CD8-positive, alpha-beta memory T cell (primary cell): Measurements from ENCODE around the gene PLBD2. TPM values are rescaled to one million over a fixed set of nuclear protein-coding genes. Genes with fewer than 3 reads are reported as not detected.

Experiments used
- CTCF ChIA-PET: fragments of 350-600 bp; sonication (Branson Sonifier 250); formaldehyde crosslinking; loops from one replicate; lab custom pipeline; 2021; ENCODE audit warnings: antibody characterized with exemption; lab: Charles Lee
- POLR2A ChIA-PET: fragments of 350-600 bp; sonication (Branson Sonifier 250); formaldehyde crosslinking; loops from one replicate; lab custom pipeline; 2021; ENCODE audit warnings: antibody characterized with exemption; lab: Charles Lee
- DNase-seq, 5 donors: peaks; one replicate each; pipeline versions ENCODE4 v3.0.0 to v3.0.0-alpha.2; 2020 to 2022; ENCODE audit warnings: mixed read lengths in 1 of 5
- H3K27ac ChIP-seq: one replicate; pipeline ENCODE4 v1.7.0; 2013; ENCODE audit warnings: low read depth, mild to moderate bottlenecking, low read length, moderate library complexity
- H3K27me3 ChIP-seq: 2 replicates; pipeline ENCODE4 v1.7.0; 2013; ENCODE audit warnings: low read length, mild to moderate bottlenecking; ENCODE audit not compliant: insufficient read depth, poor library complexity, severe bottlenecking
- H3K36me3 ChIP-seq: 2 replicates; pipeline ENCODE4 v1.7.0; 2013; ENCODE audit warnings: mild to moderate bottlenecking, low read length, moderate library complexity; ENCODE audit not compliant: insufficient read depth
- H3K4me1 ChIP-seq: 2 replicates; pipeline ENCODE4 v1.7.0; 2013; ENCODE audit warnings: mild to moderate bottlenecking, low read length, moderate library complexity; ENCODE audit not compliant: insufficient read depth
- H3K4me3 ChIP-seq: 2 replicates; pipeline ENCODE4 v1.7.0; 2013; ENCODE audit warnings: mild to moderate bottlenecking, low read length
- H3K9me3 ChIP-seq: 2 replicates; pipeline ENCODE4 v1.7.0; 2013; ENCODE audit warnings: mild to moderate bottlenecking, low read length
- H3K27ac Mint-ChIP-seq, 8 donors: one replicate each; pipeline ENCODE4 v1.8.0; 2020 to 2021; ENCODE audit warnings: mixed read lengths in 8 of 8, mild to moderate bottlenecking in 6 of 8, inconsistent platforms in 3 of 8, moderate library complexity in 3 of 8
- H3K27me3 Mint-ChIP-seq, 2 donors: one replicate each; pipeline ENCODE4 v1.8.0; 2020 to 2021; ENCODE audit warnings: mixed read lengths in 2 of 2, mild to moderate bottlenecking in 1 of 2, moderate library complexity in 1 of 2
- H3K36me3 Mint-ChIP-seq, 3 donors: one replicate each; pipeline ENCODE4 v1.8.0; 2020 to 2021; ENCODE audit warnings: mixed read lengths in 3 of 3, inconsistent platforms in 1 of 3, mild to moderate bottlenecking in 1 of 3
- H3K4me1 Mint-ChIP-seq, 3 donors: one replicate each; pipeline ENCODE4 v1.8.0; 2020 to 2021; ENCODE audit warnings: mixed read lengths in 3 of 3, inconsistent platforms in 1 of 3, mild to moderate bottlenecking in 1 of 3
- H3K4me3 Mint-ChIP-seq, 7 donors: one replicate each; pipeline ENCODE4 v1.8.0; 2020 to 2021; ENCODE audit warnings: mixed read lengths in 7 of 7, mild to moderate bottlenecking in 6 of 7, moderate library complexity in 4 of 7, inconsistent platforms in 2 of 7
- H3K9me3 Mint-ChIP-seq, 5 donors: one replicate each; pipeline ENCODE4 v1.8.0; 2020 to 2022; ENCODE audit warnings: mixed read lengths in 5 of 5, mild to moderate bottlenecking in 3 of 5, moderate library complexity in 2 of 5, inconsistent platforms in 1 of 5
- polyA plus RNA-seq: library from polyadenylated mRNA; unstranded; fragments of 300-500 nt; fragmentation: Illumina TruSeq; gene quantifications from one replicate; pipeline ENCODE4 v1.2.3, GENCODE V29; 2021
- total RNA-seq, 2 experiments: library from RNA; stranded (reverse); gene quantifications; one replicate each; pipeline ENCODE4 v1.2.3, GENCODE V29; 2021

Gene PLBD2
- total and polyA plus RNA-seq, 3 experiments from 2014 or later, result 10.0 to 20.7 (median 19.5) TPM

GRCh38 chr12:113416091-113416754, 57.8 kb downstream of the PLBD2 start:
- Mint-ChIP-seq H3K9me3 (peaks cover 0 to 2% (median 0%) of the 10 kb centered on the region in 5 donors), H3K27ac (no peak overlapping the region), H3K27me3 (peaks cover 11 to 19% of the 10 kb centered on the region in 2 donors), H3K36me3 (no peaks in the 10 kb centered on the region), H3K4me3 (no peak overlapping the region), H3K4me1 (no peaks in the 10 kb centered on the region)
- DNase-seq, result no peak
- Histone ChIP-seq H3K4me1 (no peaks in the 10 kb centered on the region), H3K4me3 (no peak overlapping the region), H3K36me3 (no peaks in the 10 kb centered on the region), H3K9me3 (no peaks in the 10 kb centered on the region), H3K27ac (no peak overlapping the region), H3K27me3 (no peaks in the 10 kb centered on the region)
- POLR2A ChIA-PET, result no interaction called here
- CTCF ChIA-PET, result no interaction called here

GRCh38 chr12:113418213-113418879, 60.0 kb downstream of the PLBD2 start:
- peaks cover 9 to 19% of the 10 kb centered on the region in 2 donors for H3K27me3 Mint-ChIP-seq
- POLR2A ChIA-PET, result no interaction called here
- H3K4me3 Mint-ChIP-seq, result no peak overlapping the region
- peaks cover 0 to 2% (median 0%) of the 10 kb centered on the region in 5 donors for H3K9me3 Mint-ChIP-seq
- peaks cover 0 to 3% (median 3%) of the 10 kb centered on the region in 3 donors for H3K4me1 Mint-ChIP-seq
- no peaks in the 10 kb centered on the region for H3K36me3 ChIP-seq
- H3K36me3 Mint-ChIP-seq, result no peaks in the 10 kb centered on the region
- CTCF ChIA-PET, result no interaction called here
- H3K27ac ChIP-seq, result no peak overlapping the region
- DNase-seq, result no peak
- no peak overlapping the region for H3K4me3 ChIP-seq
- H3K27me3 ChIP-seq, result no peaks in the 10 kb centered on the region
- H3K4me1 ChIP-seq, result no peaks in the 10 kb centered on the region
- H3K9me3 ChIP-seq, result no peaks in the 10 kb centered on the region
- H3K27ac Mint-ChIP-seq, result no peak overlapping the region

GRCh38 chr12:113420996-113421595, 62.7 kb downstream of the PLBD2 start:
- no peaks in the 10 kb centered on the region for H3K9me3 Mint-ChIP-seq
- Histone ChIP-seq H3K4me3 (no peak overlapping the region), H3K36me3 (no peaks in the 10 kb centered on the region), H3K27ac (no peak overlapping the region), H3K27me3 (no peaks in the 10 kb centered on the region), H3K9me3 (no peaks in the 10 kb centered on the region), H3K4me1 (no peaks in the 10 kb centered on the region)
- DNase-seq, result no peak
- peaks cover 7 to 13% of the 10 kb centered on the region in 2 donors for H3K27me3 Mint-ChIP-seq
- peaks cover 0 to 3% (median 3%) of the 10 kb centered on the region in 3 donors for H3K4me1 Mint-ChIP-seq
- no peaks in the 10 kb centered on the region for H3K36me3 Mint-ChIP-seq
- CTCF ChIA-PET, result no interaction called here
- H3K4me3 Mint-ChIP-seq, result no peak overlapping the region
- no peak overlapping the region for H3K27ac Mint-ChIP-seq
- POLR2A ChIA-PET, result no interaction called here

- Mint-ChIP-seq H3K27ac (peak within 1 kb of the TSS in 1 of 8 donors; percentile 71), H3K36me3 (no peaks in the 10 kb centered on the region), H3K9me3 (no peaks in the 10 kb centered on the region), H3K27me3 (peaks cover 7 to 12% of the 10 kb centered on the region in 2 donors), H3K4me1 (peaks cover 0 to 3% (median 3%) of the 10 kb centered on the region in 3 donors), H3K4me3 (peak within 1 kb of the TSS in 1 of 7 donors; percentile 85)
- POLR2A ChIA-PET, result no interaction called here
- no peak for DNase-seq
- no peak within 1 kb of the TSS for H3K4me3 ChIP-seq
- no peaks in the 10 kb centered on the region for H3K9me3 ChIP-seq
- CTCF ChIA-PET, result no interaction called here
- no peaks in the 10 kb centered on the region for H3K4me1 ChIP-seq
- peak within 1 kb of the TSS; percentile 82 for H3K27ac ChIP-seq
- no peaks in the 10 kb centered on the region for H3K27me3 ChIP-seq
- no peaks in the 10 kb centered on the region for H3K36me3 ChIP-seq
Measured at GRCh38 chr12:113422030-113422885, 63.9 kb downstream of the PLBD2 start, which contains the start of gene SDSL. Gene SDSL (plus strand): TSS chr12:113422380. CDS start chr12:113427983, 5,603 bp downstream.

- H3K36me3 ChIP-seq, result no peaks in the 10 kb centered on the region
- H3K4me1 ChIP-seq, result no peaks in the 10 kb centered on the region
- Mint-ChIP-seq H3K27ac (no peak overlapping the region), H3K9me3 (no peaks in the 10 kb centered on the region), H3K4me1 (peaks cover 0 to 3% (median 3%) of the 10 kb centered on the region in 3 donors), H3K36me3 (no peaks in the 10 kb centered on the region), H3K4me3 (no peak overlapping the region), H3K27me3 (peaks cover 8 to 12% of the 10 kb centered on the region in 2 donors)
- DNase-seq, result no peak
- POLR2A ChIA-PET, result no interaction called here
- peak overlapping the region; percentile 82 for H3K27ac ChIP-seq
- no peaks in the 10 kb centered on the region for H3K9me3 ChIP-seq
- CTCF ChIA-PET, result no interaction called here
- H3K4me3 ChIP-seq, result no peak overlapping the region
- no peaks in the 10 kb centered on the region for H3K27me3 ChIP-seq
Measured at GRCh38 chr12:113422886-113423669, 64.7 kb downstream of the PLBD2 start.

GRCh38 chr12:113424456-113424855, 66.1 kb downstream of the PLBD2 start:
- H3K36me3 ChIP-seq, result no peaks in the 10 kb centered on the region
- H3K9me3 ChIP-seq, result no peaks in the 10 kb centered on the region
- H3K4me3 ChIP-seq, result no peak overlapping the region
- POLR2A ChIA-PET, result no interaction called here
- no peak overlapping the region for H3K4me3 Mint-ChIP-seq
- H3K4me1 Mint-ChIP-seq, result peaks cover 0 to 3% (median 3%) of the 10 kb centered on the region in 3 donors
- no peak overlapping the region for H3K27ac Mint-ChIP-seq
- no peak overlapping the region for H3K27ac ChIP-seq
- no peaks in the 10 kb centered on the region for H3K4me1 ChIP-seq
- CTCF ChIA-PET, result interaction anchor here (1.6 kb wide), 1 partner anchor 230 kb away, joined by 9 read pairs; no protein-coding TSS in a partner anchor
- H3K9me3 Mint-ChIP-seq, result no peaks in the 10 kb centered on the region
- H3K27me3 Mint-ChIP-seq, result peaks cover 10 to 12% of the 10 kb centered on the region in 2 donors
- no peak for DNase-seq
- no peaks in the 10 kb centered on the region for H3K36me3 Mint-ChIP-seq
- peaks cover 4% of the 10 kb centered on the region for H3K27me3 ChIP-seq
